Non-pigmented ciliary epithelial cell (primary cell): Measurements from ENCODE around the gene RILP.

ENCODE experiments used
- DNase-seq: peaks from one replicate; pipeline ENCODE4 v3.0.0-alpha.2; 2010; ENCODE audit warnings: low read depth

Gene RILP

DNA sequence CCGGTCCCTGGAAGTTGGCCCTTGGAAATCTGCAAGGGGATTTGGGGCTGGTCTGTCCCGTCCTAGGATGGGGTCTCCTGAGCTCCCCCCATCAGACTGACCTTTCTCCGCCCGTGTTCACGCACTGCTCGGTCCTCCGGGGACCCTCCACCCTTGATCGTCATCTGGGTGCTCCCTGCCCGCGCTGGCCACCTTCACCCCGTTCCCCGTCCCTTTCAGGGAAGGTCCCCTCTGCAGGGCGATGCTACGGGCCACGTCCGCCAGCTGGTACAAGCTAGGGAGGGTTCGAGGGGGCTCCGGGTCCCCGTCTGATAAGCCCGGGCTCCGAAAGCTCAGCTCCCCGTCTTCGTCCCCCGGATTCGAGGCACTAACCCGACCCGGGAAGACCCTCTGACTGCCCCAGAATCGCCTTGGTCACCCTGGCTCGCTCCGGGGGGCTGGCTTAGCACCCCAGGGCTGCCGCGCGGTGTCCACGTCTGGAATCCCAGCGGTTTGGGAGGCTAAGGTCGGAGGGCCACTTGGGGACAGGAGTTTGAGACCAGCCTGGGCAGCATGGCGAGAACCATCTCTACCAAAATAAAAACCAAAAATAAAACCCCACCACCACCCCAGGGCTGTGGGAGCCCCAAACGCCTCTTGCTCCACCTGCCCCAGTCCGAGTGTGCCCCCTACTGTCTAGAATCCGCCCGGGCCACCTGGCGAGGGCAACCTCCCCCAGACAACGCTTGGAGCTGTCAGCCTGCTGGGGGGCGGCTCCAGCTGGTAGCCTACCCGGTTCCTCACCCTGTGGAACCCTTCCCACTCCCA lies 20.0 kb downstream of the RILP start:
- no peak for DNase-seq

- DNase-seq, result peak; percentile 55
These were observed 20.7 kb downstream of the RILP start for GRCh38 chr17:1628856-1629503.

DNA sequence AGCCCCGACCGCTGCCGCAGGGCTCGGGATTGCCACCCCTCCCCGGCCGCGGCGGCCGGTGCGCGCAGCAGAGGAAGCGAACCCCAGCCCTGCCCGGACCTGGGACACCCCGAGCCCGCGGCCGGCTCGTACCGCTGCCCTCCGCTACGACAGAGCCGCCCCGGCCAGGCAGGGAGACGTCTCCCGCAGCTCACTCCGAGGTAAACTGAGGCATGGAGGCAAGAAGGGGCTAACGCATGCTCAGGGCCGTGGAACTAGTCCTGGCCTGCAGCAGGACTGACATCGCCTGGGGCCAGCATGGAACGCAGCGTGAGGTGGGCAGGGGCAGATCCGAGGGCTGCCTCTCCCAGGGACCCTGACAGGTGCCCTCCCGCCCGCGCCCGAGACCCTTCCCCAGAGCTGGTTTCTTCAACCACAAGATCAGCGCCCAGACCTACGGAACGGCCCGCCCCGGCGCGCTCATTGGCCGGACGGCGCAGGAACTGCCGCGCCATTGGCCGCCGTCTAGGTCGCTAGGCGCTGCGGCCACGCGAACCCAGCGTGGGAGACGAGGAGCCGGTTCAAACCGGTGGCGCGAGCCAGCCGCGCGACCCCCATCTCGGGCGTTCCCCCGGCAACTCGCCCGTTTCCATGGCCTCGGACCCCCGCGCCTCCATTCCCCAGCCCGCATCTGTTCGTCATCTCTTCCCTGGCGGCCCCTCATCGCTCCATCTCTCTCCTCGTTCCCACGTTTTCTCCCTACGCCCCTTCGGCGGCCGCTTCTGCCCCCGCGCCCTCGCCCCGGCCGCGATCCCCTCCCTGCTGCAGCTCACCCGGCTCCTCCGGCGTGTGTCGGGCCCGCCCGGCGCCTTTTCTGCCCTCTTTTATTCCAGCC lies 21.4 kb downstream of the RILP start, which contains the start of gene SLC43A2:
Gene SLC43A2, minus strand, starts transcription at position 853 of the 874 bp plus-strand sequence. CDS start 960 bp downstream, outside the sequence.
- no peak for DNase-seq

DNA sequence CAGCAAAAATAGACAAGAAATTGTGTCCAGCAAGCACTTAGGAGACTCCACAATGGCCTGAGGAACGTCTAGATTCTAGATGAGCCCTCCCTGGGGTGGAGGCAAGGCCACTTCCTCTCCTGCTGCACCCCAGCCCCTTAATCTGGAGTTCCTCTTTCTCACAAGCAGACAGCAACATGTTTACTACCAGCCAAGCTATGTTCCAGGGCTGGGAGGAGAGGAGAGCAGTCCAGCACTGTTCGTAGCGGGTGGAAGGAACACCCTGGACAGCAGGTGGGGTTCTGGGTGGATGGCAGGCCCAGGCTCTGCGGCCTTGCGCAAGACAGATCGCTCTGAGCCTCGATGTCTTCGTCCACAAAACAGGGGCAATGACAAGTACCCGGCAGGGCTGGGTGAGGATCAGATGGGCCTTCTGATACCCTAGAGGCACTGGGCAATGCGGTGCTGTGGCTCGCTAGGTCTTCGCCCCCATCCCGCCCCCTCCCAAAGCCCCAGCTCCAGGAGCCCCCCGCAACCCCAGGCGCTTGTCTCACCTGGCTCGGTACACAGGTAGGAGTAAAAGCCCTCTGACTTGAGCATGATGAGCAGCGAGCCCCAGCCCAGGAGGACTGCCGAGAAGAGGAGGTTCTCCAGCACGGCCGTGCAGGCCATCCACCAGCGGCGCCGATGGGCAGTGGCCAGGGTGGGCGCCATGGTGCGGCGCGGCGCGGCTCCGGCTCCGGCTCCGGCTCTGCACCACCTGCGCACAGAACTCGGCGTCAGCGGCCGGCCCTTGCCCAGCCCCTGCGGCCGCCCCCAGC lies 22.3 kb downstream of the RILP start:
- no peak for DNase-seq

- no peak for DNase-seq
These were observed 23.3 kb downstream of the RILP start for GRCh38 chr17:1626333-1626732.

DNA sequence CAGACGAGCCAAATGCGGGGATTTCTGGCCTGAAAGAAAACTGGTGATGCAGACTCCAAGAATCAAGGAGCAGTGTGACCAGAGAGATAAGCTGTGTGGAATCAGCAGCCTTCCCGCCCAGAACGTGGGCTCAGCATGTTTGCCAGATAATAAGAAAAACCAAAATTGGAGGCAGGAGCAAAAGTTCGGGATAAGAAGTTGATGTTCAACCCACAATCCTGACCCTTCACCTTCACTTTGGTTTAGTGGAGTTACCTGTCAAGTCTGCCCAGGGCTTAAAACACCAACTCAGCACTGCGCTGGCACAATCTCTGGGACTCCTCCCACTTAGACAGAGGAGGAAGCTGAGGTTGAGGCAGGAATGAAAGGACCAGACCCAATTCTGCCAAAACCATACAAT lies 24.1 kb downstream of the RILP start:
- no peak for DNase-seq

DNA sequence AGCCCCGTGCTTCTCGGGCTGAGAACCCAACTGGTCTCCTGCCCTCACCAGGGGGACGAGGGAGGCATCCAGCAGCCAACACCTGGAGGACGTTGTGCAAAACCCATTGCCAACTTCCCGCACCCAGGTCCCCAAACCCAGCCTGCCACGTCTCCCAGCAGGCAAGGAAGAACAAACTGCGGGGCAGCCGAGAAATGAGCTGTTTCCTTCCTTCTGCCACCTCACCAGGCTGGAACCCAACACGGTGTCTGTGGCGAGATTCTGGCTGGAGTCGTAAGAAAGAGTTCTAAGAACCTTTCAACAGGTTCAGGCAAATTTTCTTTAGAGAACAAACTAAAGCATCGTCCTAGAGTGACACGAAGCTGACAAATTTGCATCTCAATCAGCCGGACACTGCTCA lies 24.6 kb downstream of the RILP start:
- DNase-seq, result no peak

GRCh38 chr17:1624650-1625049 lies 25.0 kb downstream of the RILP start:
- DNase-seq, result no peak

- DNase-seq, result no peak
These were observed 26.5 kb downstream of the RILP start for GRCh38 chr17:1623057-1623630.

DNA sequence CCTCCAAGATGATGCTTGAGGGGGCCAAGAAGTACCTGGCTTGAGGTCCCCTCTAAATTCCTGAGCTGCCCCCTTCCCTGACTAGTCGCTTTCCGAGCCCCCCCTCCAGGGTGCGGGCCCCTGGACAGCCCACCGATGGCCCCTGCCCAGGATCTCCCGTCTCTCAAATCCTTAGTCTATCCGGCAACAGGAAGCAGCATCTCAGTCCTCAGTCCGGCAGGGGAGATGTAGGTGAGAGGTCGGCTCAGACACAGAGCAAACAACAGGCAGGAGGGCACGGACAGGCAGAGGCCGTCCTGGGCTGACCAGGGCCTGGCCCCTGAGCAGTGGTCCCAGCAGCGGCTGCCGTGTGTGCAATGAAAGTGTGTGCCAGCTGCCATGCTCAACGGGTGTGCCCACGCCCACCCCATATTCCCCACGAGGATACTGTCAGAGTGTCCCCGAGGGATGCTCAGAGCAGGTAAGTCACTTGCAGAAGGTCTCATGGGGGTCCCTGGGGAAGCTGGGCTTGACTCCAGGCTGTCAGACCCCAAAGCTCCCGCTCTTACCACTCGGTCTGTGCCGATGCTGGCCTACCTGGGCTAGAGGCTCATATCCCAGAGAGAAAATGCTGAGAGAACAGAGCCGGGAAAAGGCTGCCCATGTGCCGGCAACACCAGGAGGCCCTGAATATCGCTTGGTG lies 28.3 kb downstream of the RILP start:
- no peak for DNase-seq

GRCh38 chr17:1620486-1620885 lies 29.2 kb downstream of the RILP start:
- DNase-seq, result no peak

- peak; percentile 68 for DNase-seq
These were observed 32.0 kb downstream of the RILP start for GRCh38 chr17:1617620-1618174.

- no peak for DNase-seq
These were observed 33.6 kb downstream of the RILP start for GRCh38 chr17:1616101-1616500.

- DNase-seq, result no peak
These were observed 37.3 kb downstream of the RILP start for GRCh38 chr17:1612400-1612799.

GRCh38 chr17:1611715-1612114 lies 38.0 kb downstream of the RILP start:
- DNase-seq, result no peak

- no peak for DNase-seq
These were observed 41.0 kb downstream of the RILP start for GRCh38 chr17:1608676-1609075.

DNA sequence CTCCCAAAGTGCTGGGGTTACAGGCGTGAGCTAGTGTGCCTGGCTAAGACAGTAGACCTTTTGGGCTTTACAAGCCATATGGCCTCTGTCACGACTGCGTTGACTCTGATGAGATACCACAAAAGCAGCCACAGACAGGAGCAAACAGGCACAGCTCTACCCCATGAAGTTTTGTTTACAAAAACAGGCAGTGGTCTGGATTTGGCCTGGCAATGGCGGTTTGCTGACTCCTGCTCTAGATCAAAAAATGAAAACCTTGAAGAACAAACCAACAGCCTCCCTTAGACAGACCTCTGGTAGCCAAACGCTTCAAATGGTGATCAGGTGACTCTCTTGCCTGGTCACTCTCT lies 41.7 kb downstream of the RILP start:
- DNase-seq, result no peak

DNA sequence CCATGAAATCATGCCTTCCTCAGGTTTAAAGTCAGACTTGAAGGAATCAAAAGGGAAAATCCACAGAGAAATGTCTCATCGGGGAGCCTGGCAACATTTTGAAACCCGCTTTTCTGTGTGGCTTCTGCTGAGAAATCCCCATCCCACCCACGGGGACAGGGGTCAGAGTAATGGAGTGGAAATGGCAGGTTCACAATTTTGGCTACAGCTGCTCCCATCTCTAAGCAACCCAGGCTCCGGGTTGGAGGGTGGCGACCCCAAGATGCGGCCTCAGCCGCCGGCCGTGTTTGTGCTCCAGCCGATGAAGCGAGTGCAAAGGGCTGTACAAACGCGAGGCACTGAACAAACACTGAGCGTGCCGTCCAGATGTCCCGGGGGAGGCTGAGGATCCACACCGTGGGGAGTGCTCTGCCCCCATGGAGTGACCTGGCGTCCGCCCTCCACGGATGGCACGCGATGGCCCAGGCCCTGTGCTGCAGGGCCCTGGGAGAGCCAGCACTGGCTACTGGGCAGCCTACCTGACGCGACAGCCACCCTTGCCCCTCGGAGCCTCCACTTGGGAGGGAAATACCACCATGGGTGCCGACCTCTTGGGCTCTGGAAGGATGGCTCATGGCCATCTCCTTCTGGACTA lies 43.2 kb downstream of the RILP start:
- no peak for DNase-seq

GRCh38 chr17:1605681-1606351 lies 43.9 kb downstream of the RILP start:
- DNase-seq, result no peak
